GM12873 (cell line): Measurements from ENCODE around the gene NPIPB13.
"Not testable (repeated sequence)": the region's sequence is repeated elsewhere in the genome, so short reads cannot be mapped to it uniquely, and the experiment has no call there.

Experiments used
- TF ChIP-seq, protein P1 (sequence below): IDR thresholded peaks from 2 replicates; pipeline ENCODE4 v1.5.1; 2012; ENCODE audit warnings: low read depth, mild to moderate bottlenecking, moderate library complexity, low read length, control low read depth; ENCODE audit not compliant: insufficient read depth; ENCODE audit errors: missing control alignments

Gene NPIPB13

DNA sequence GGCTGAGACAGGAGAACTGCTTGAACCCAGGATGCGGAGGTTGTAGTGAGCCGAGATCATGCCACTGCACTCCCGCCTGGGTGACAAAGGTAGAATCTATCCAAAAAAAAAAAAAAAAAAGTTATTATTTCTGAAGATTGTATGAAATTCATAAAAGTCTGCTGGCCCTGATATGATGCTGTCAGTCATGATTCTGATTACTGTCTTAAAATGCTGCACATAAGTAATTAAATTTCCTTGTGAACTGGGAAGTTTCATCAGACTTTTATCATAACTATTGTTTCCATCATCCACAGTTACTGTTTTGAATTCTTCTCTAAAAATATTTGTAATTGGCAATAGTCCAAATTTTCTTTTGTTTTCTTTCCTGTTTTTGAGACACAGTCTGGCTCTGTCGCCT, at the start of gene NPIPB13:
Gene NPIPB13, minus strand, starts transcription at position 101 of the 400 bp plus-strand sequence. CDS start 2,906 bp downstream, outside the sequence.
- TF ChIP-seq, protein P1, sequence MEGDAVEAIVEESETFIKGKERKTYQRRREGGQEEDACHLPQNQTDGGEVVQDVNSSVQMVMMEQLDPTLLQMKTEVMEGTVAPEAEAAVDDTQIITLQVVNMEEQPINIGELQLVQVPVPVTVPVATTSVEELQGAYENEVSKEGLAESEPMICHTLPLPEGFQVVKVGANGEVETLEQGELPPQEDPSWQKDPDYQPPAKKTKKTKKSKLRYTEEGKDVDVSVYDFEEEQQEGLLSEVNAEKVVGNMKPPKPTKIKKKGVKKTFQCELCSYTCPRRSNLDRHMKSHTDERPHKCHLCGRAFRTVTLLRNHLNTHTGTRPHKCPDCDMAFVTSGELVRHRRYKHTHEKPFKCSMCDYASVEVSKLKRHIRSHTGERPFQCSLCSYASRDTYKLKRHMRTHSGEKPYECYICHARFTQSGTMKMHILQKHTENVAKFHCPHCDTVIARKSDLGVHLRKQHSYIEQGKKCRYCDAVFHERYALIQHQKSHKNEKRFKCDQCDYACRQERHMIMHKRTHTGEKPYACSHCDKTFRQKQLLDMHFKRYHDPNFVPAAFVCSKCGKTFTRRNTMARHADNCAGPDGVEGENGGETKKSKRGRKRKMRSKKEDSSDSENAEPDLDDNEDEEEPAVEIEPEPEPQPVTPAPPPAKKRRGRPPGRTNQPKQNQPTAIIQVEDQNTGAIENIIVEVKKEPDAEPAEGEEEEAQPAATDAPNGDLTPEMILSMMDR, result not testable (repeated sequence)

DNA sequence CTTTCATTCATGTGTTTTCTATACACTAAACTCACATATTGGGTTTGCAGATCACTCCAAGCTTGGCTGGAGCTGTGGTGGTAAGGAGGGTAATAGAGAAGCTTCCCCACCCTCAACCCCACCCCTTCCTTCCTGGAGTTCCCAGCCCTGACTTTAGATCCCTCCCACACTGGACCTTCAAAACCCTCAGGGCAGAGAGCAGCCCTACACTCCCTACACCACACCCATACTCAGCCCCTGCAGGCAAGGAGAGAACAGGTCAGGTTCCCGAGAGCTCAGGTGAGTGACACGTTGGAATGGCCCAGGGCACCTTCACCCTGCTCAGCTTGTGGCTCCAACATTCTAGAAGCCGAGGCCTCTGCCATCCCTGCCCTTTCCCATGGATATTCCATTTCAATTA, 49.2 kb downstream of the NPIPB13 start, which contains the start of gene SULT1A3:
Gene SULT1A3, plus strand, starts transcription at position 207 of the 400 bp plus-strand sequence. CDS start 1,474 bp downstream, outside the sequence.
- TF ChIP-seq, protein P1, result not testable (repeated sequence)
